ENCODE data around the gene C4orf51. TPM values are rescaled to one million over a fixed set of nuclear protein-coding genes. Genes with fewer than 3 reads are reported as not detected.

The C4orf51 gene
- total and polyA plus RNA-seq, 2 donors, result not detected

DNA sequence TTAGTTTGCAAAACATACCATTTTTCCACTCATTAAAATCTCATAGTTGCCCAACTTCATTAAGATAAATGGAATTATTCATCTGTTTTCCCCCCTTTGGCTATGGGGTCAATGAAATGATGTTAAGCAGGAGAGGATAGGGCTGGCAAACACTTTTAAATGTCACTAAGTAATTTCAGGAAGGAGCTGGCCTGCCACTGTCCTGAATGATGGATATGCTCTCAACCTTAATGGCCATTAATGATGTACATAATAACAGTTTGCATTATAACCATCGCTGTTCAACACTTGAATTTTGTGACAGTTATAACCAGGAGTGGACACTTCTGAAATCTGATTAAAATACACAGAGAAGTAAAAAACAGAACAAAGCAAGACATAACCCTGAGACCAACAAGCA, 77.2 kb downstream of the C4orf51 start:
- DNase-seq (ENCODE audit: low read depth in 6 of 9, low spot score in 9 of 9), result no peak
- Histone ChIP-seq H3K36me3 (ENCODE audit: control insufficient read depth in 2 of 2, insufficient read depth in 2 of 2, low read length in 1 of 2) (peaks cover 19 to 29% of the 10 kb centered on the region in 2 donors), H3K4me1 (ENCODE audit: control insufficient read depth in 2 of 2, insufficient read depth in 2 of 2, low read length in 2 of 2) (no peaks in the 10 kb centered on the region), H3K9me3 (ENCODE audit: control insufficient read depth in 2 of 2, insufficient read depth in 1 of 2, low read length in 1 of 2) (peaks cover 0 to 2% of the 10 kb centered on the region in 2 donors), H3K27ac (ENCODE audit: low read depth in 1 of 2, low read length in 1 of 2) (no peak overlapping the region), H3K27me3 (ENCODE audit: control insufficient read depth in 2 of 2, insufficient read depth in 1 of 2, low read length in 1 of 2) (no peaks in the 10 kb centered on the region), H3K4me3 (ENCODE audit: low read length in 2 of 2) (no peak overlapping the region)
- 99% methylated on average over 1 of the region's 1 CpG for whole genome bisulfite sequencing

DNA sequence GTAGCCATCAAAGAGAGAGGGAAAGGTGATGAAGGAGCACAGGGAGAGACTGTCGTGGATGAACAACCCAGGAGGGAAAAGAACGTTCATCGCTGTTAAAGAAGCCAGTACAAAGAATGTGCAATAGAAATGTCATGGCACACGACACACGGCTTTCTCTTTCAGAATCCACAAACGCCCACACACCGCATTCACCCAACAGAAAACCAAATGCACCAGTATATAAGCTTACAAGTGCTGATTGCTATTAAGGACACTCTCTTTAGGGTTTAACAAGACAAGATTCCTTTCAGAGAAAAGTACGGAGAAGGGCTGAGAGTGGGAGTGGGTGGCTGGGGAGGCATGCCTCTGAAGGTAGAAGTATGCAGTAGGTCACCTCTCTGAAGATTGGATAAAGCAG, 80.2 kb downstream of the C4orf51 start:
- 96% methylated on average over 8 of the region's 8 CpGs for WGBS
- peaks cover 47 to 59% of the 10 kb centered on the region in 2 donors for H3K36me3 ChIP-seq (ENCODE audit: control insufficient read depth in 2 of 2, insufficient read depth in 2 of 2, low read length in 1 of 2)

DNA sequence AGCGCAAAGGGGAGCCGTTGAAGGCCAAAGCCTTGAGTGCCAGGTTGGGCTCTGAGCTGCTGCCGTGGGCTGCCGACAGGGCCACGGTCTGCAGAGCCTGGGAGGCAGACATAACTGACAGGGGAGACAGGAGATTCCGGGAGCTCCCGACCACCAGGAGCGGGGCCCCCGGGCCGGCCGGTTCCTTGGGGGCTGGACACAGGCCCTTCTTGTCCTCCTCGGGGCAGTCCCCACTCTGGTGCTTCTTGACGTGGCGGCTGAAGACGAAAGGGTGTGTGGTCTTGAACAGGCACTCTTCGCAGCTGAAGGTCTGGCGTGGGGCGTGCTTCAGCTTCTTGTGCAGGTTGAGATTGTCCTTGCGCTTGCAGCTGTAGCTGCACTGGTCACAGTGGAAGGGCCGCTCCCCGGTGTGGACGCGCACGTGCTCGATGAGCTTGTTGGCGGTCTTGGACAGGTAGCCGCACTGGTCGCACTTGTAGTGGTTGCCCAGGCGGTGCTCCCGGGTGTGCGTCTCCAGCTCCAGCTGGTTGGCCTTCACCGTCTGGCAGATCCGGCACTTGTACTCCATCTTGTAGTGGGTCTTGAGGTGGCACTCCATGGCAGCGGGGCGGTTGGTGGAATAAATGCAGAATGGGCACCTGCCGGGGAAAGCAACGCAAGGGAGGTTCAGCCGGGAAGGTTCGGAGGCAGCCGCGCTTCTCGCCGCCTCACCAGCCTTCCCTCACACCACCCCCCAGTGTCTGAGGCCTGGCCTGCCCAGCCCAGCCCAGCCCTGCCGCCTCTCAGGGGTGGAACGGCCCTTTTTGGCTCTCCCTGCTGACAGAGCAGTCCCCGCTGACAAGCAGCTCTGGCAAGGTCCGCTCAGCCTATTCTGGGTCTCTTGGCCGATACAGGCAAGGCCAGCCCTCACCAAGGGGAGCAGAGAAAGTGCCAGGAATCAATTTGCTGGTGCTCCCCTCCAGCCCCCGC, 81.3 kb downstream of the C4orf51 start:
- Histone ChIP-seq H3K36me3 (ENCODE audit: control insufficient read depth in 2 of 2, insufficient read depth in 2 of 2, low read length in 1 of 2) (peaks cover 54 to 70% of the 10 kb centered on the region in 2 donors), H3K9me3 (ENCODE audit: control insufficient read depth in 2 of 2, insufficient read depth in 1 of 2, low read length in 1 of 2) (no peaks in the 10 kb centered on the region), H3K27me3 (ENCODE audit: control insufficient read depth in 2 of 2, insufficient read depth in 1 of 2, low read length in 1 of 2) (no peaks in the 10 kb centered on the region), H3K4me3 (ENCODE audit: low read length in 2 of 2) (no peak overlapping the region), H3K27ac (ENCODE audit: low read depth in 1 of 2, low read length in 1 of 2) (no peak overlapping the region), H3K4me1 (ENCODE audit: control insufficient read depth in 2 of 2, insufficient read depth in 2 of 2, low read length in 2 of 2) (no peaks in the 10 kb centered on the region)
- no peak for DNase-seq (ENCODE audit: low read depth in 6 of 9, low spot score in 9 of 9)
- WGBS, result 98% methylated on average over 49 of the region's 49 CpGs

More for the DNA sequence above, 80.2 kb downstream of the C4orf51 start:
- H3K9me3 ChIP-seq (ENCODE audit: control insufficient read depth in 2 of 2, insufficient read depth in 1 of 2, low read length in 1 of 2), result no peaks in the 10 kb centered on the region
- no peaks in the 10 kb centered on the region for H3K27me3 ChIP-seq (ENCODE audit: control insufficient read depth in 2 of 2, insufficient read depth in 1 of 2, low read length in 1 of 2)
- DNase-seq (ENCODE audit: low read depth in 6 of 9, low spot score in 9 of 9), result no peak
- H3K4me3 ChIP-seq (ENCODE audit: low read length in 2 of 2), result no peak overlapping the region
- no peak overlapping the region for H3K27ac ChIP-seq (ENCODE audit: low read depth in 1 of 2, low read length in 1 of 2)
- no peaks in the 10 kb centered on the region for H3K4me1 ChIP-seq (ENCODE audit: control insufficient read depth in 2 of 2, insufficient read depth in 2 of 2, low read length in 2 of 2)

DNA sequence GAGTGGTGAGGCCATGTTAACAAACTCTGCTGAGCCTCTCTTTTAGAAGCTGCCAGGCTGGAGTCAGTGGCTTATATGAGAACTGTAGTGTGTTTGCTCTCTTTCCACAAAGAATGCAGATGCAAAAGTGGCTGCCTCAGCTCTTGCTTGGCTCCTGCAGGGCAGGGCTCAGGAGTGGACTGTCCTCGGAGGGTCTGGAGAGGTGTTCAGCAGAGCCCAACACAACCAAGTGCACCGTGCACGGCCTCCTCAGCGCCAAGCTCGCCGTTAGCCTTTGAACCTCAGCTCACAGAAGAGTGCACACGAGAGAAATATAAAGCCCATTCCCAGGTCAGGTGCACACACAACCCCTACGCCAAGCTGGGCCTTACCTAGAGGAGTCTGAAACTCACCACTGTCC, 82.8 kb downstream of the C4orf51 start:
- H3K4me1 ChIP-seq (ENCODE audit: control insufficient read depth in 2 of 2, insufficient read depth in 2 of 2, low read length in 2 of 2), result no peaks in the 10 kb centered on the region
- no peak overlapping the region for H3K27ac ChIP-seq (ENCODE audit: low read depth in 1 of 2, low read length in 1 of 2)
- no peaks in the 10 kb centered on the region for H3K9me3 ChIP-seq (ENCODE audit: control insufficient read depth in 2 of 2, insufficient read depth in 1 of 2, low read length in 1 of 2)
- 98% methylated on average over 8 of the region's 8 CpGs for WGBS
- H3K4me3 ChIP-seq (ENCODE audit: low read length in 2 of 2), result no peak overlapping the region
- no peaks in the 10 kb centered on the region for H3K27me3 ChIP-seq (ENCODE audit: control insufficient read depth in 2 of 2, insufficient read depth in 1 of 2, low read length in 1 of 2)
- H3K36me3 ChIP-seq (ENCODE audit: control insufficient read depth in 2 of 2, insufficient read depth in 2 of 2, low read length in 1 of 2), result peaks cover 54 to 79% of the 10 kb centered on the region in 2 donors
- no peak for DNase-seq (ENCODE audit: low read depth in 6 of 9, low spot score in 9 of 9)

DNA sequence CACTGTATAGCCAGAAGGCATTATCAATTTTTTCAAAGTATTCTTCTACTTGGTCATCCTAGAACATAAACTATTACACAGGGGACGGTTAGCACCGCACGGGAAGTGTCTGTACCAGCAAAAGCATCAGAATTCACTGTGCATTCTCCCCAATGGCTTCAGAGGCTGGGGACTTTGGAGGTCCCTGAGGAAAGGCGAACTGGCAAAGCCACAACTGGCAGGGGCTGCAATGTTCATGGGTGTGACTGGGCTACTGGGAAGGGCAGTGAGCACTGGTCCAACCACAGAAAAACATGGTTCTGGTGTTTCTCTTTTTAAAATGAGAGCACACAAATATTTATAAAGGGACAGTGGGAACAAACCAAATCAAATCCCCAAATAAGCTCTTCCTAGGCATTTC, 83.5 kb downstream of the C4orf51 start:
- Histone ChIP-seq H3K36me3 (ENCODE audit: control insufficient read depth in 2 of 2, insufficient read depth in 2 of 2, low read length in 1 of 2) (peaks cover 54 to 79% of the 10 kb centered on the region in 2 donors), H3K4me3 (ENCODE audit: low read length in 2 of 2) (no peak overlapping the region), H3K27ac (ENCODE audit: low read depth in 1 of 2, low read length in 1 of 2) (no peak overlapping the region), H3K27me3 (ENCODE audit: control insufficient read depth in 2 of 2, insufficient read depth in 1 of 2, low read length in 1 of 2) (no peaks in the 10 kb centered on the region), H3K9me3 (ENCODE audit: control insufficient read depth in 2 of 2, insufficient read depth in 1 of 2, low read length in 1 of 2) (no peaks in the 10 kb centered on the region), H3K4me1 (ENCODE audit: control insufficient read depth in 2 of 2, insufficient read depth in 2 of 2, low read length in 2 of 2) (no peaks in the 10 kb centered on the region)
- 97% methylated on average over 4 of the region's 4 CpGs for WGBS
- no peak for DNase-seq (ENCODE audit: low read depth in 6 of 9, low spot score in 9 of 9)

DNA sequence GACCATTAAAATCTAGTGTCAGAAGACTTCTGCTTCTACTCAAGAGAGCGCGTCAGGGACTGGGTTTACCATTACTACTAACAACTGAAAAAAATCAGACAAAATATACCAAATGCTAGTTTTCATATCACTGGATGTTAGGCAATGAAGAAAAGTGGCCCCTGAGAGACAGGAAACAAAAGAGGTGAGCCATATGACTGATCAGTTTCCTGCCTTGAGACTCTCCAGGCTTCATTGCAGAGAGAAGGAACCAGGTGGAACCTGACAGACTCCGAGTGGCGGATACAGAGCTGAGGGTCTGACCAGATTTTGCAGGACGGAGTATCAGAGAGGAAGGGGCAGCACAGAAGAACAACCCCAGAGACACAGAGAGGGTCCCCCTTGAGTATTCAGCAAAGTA, 86.3 kb downstream of the C4orf51 start:
- no peaks in the 10 kb centered on the region for H3K4me1 ChIP-seq (ENCODE audit: control insufficient read depth in 2 of 2, insufficient read depth in 2 of 2, low read length in 2 of 2)
- no peak for DNase-seq (ENCODE audit: low read depth in 6 of 9, low spot score in 9 of 9)
- H3K9me3 ChIP-seq (ENCODE audit: control insufficient read depth in 2 of 2, insufficient read depth in 1 of 2, low read length in 1 of 2), result no peaks in the 10 kb centered on the region
- no peaks in the 10 kb centered on the region for H3K27me3 ChIP-seq (ENCODE audit: control insufficient read depth in 2 of 2, insufficient read depth in 1 of 2, low read length in 1 of 2)
- 94% methylated on average over 5 of the region's 5 CpGs for WGBS
- no peak overlapping the region for H3K4me3 ChIP-seq (ENCODE audit: low read length in 2 of 2)
- H3K36me3 ChIP-seq (ENCODE audit: control insufficient read depth in 2 of 2, insufficient read depth in 2 of 2, low read length in 1 of 2), result peaks cover 41 to 62% of the 10 kb centered on the region in 2 donors
- H3K27ac ChIP-seq (ENCODE audit: low read depth in 1 of 2, low read length in 1 of 2), result no peak overlapping the region

DNA sequence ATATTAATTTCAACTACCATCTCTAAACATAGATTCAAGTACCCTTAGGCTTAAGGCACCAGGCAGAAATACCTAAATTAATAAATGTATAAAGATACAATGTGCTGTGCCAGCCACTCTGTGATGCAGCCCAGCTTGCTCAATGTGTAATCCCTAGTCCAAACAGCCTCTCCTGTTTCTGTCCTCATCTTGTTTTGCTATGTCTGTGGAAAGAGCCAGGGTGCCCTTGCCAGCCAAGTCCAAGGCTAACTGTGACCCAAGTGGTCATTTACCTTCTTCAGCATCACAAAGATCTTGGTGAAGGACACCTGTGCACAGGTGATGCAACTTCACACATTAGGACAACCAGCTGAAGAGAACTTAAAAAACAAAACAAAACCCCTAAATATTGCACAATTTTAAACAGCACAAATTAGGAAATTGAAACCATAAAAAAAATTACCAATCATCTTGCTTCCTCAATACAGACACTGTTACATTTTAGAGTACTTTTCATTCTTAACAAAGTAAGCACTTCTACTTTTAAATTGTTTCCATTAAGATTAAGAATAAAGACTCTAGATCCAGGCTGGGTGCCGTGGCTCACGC, 89.6 kb downstream of the C4orf51 start:
- Histone ChIP-seq H3K27ac (ENCODE audit: low read depth in 1 of 2, low read length in 1 of 2) (no peak overlapping the region), H3K4me1 (ENCODE audit: control insufficient read depth in 2 of 2, insufficient read depth in 2 of 2, low read length in 2 of 2) (no peaks in the 10 kb centered on the region), H3K9me3 (ENCODE audit: control insufficient read depth in 2 of 2, insufficient read depth in 1 of 2, low read length in 1 of 2) (no peaks in the 10 kb centered on the region), H3K27me3 (ENCODE audit: control insufficient read depth in 2 of 2, insufficient read depth in 1 of 2, low read length in 1 of 2) (no peaks in the 10 kb centered on the region), H3K36me3 (ENCODE audit: control insufficient read depth in 2 of 2, insufficient read depth in 2 of 2, low read length in 1 of 2) (peaks cover 36 to 58% of the 10 kb centered on the region in 2 donors), H3K4me3 (ENCODE audit: low read length in 2 of 2) (no peak overlapping the region)
- WGBS, result over 99% methylated on average over 2 of the region's 2 CpGs
- no peak for DNase-seq (ENCODE audit: low read depth in 6 of 9, low spot score in 9 of 9)

DNA sequence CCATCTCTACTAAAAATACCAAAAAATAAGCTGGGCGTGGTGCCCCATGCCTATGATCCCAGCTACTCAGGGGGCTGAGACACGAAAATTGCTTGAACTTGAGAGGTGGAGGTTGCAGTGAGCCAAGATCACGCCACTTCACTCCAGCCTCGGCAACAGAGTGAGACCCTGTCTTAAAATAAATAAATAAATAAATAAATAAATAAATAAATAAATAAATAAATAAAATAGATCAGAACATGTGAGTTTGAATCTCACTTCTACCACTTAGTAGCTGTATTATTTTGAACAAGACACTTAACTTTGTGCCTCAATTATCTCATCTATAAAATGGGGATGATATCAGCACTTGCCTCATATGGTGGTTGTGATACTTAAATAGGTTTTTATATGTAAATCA, 90.2 kb downstream of the C4orf51 start:
- WGBS, result 96% methylated on average over 4 of the region's 4 CpGs
- DNase-seq (ENCODE audit: low read depth in 6 of 9, low spot score in 9 of 9), result no peak
- Histone ChIP-seq H3K4me3 (ENCODE audit: low read length in 2 of 2) (no peak overlapping the region), H3K4me1 (ENCODE audit: control insufficient read depth in 2 of 2, insufficient read depth in 2 of 2, low read length in 2 of 2) (no peaks in the 10 kb centered on the region), H3K27ac (ENCODE audit: low read depth in 1 of 2, low read length in 1 of 2) (no peak overlapping the region), H3K36me3 (ENCODE audit: control insufficient read depth in 2 of 2, insufficient read depth in 2 of 2, low read length in 1 of 2) (peaks cover 30 to 58% of the 10 kb centered on the region in 2 donors), H3K27me3 (ENCODE audit: control insufficient read depth in 2 of 2, insufficient read depth in 1 of 2, low read length in 1 of 2) (no peaks in the 10 kb centered on the region), H3K9me3 (ENCODE audit: control insufficient read depth in 2 of 2, insufficient read depth in 1 of 2, low read length in 1 of 2) (no peaks in the 10 kb centered on the region)

DNA sequence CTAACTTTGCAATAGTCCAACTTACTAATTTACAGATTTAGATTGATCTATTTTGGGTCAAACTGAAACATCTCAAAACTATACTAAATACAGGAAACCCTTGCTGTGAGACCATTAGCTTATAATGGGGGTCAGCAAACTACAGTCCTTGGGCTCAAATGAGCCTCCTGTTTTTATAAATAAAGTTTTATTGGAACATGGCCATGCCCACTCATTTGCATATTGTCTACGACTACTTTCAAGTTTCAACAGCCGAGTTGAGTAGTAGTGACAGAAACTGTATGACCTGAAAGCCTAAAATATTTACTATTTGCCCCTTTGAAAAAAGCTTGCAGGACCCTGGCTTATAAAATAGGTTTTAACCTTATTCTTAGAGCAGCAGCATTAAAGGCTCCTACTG, 92.4 kb downstream of the C4orf51 start:
- 97% methylated on average over 2 of the region's 2 CpGs for WGBS
- H3K27ac ChIP-seq (ENCODE audit: low read depth in 1 of 2, low read length in 1 of 2), result no peak overlapping the region
- no peak for DNase-seq (ENCODE audit: low read depth in 6 of 9, low spot score in 9 of 9)
- no peak overlapping the region for H3K4me3 ChIP-seq (ENCODE audit: low read length in 2 of 2)
- H3K9me3 ChIP-seq (ENCODE audit: control insufficient read depth in 2 of 2, insufficient read depth in 1 of 2, low read length in 1 of 2), result no peaks in the 10 kb centered on the region
- H3K27me3 ChIP-seq (ENCODE audit: control insufficient read depth in 2 of 2, insufficient read depth in 1 of 2, low read length in 1 of 2), result no peaks in the 10 kb centered on the region
- H3K4me1 ChIP-seq (ENCODE audit: control insufficient read depth in 2 of 2, insufficient read depth in 2 of 2, low read length in 2 of 2), result no peaks in the 10 kb centered on the region
- H3K36me3 ChIP-seq (ENCODE audit: control insufficient read depth in 2 of 2, insufficient read depth in 2 of 2, low read length in 1 of 2), result peaks cover 35 to 58% of the 10 kb centered on the region in 2 donors

Data from thymus (tissue), 11 donors.